B cell (primary cell): Measurements from ENCODE around the gene BPIFA3. TPM values are rescaled to one million over a fixed set of nuclear protein-coding genes. Genes with fewer than 3 reads are reported as not detected.

Experiments used
- ATAC-seq: fragments of 200-7000 bp; cut with Tn5 transposase; one replicate; pipeline ENCODE4 v1.10.0; 2021; ENCODE audit warnings: low read depth, mild to moderate bottlenecking, moderate number of reproducible peaks, moderate library complexity
- CTCF ChIA-PET: fragments of 350-600 bp; sonication (Branson Sonifier 250); formaldehyde crosslinking; loops from one replicate; lab custom pipeline; 2021; ENCODE audit warnings: antibody characterized with exemption, inconsistent platforms; lab: Charles Lee
- POLR2A ChIA-PET: fragments of 350-600 bp; sonication (Branson Sonifier 250); formaldehyde crosslinking; loops from one replicate; lab custom pipeline; 2021; ENCODE audit warnings: antibody characterized with exemption; lab: Charles Lee
- DNase-seq: peaks from one replicate; pipeline ENCODE4 v3.0.0; 2013
- H2AFZ ChIP-seq: 2 replicates; pipeline ENCODE4 v1.6.1; 2012; ENCODE audit warnings: mild to moderate bottlenecking, low read depth, low read length; ENCODE audit not compliant: insufficient read depth, poor library complexity, severe bottlenecking
- H3K27ac ChIP-seq, 2 donors: 1 replicate in 1 of 2; 2 replicates in 1 of 2; pipeline ENCODE4 v1.5.1; 2012 to 2013; ENCODE audit warnings: low read length in 2 of 2, mild to moderate bottlenecking in 2 of 2, moderate library complexity in 1 of 2
- H3K27me3 ChIP-seq, 4 experiments: fragments of 200-600 bp in 1 of 4; sonication (generic) in 1 of 4; replicated peaks in 1 of 4; 1 replicate in 2 of 4; 2 replicates in 2 of 4; pipeline versions ENCODE4 v1.6.1 to v1.7.0; 2013 to 2016; ENCODE audit warnings: low read length in 3 of 4, mild to moderate bottlenecking in 2 of 4, mixed read lengths in 1 of 4, moderate library complexity in 1 of 4; ENCODE audit not compliant: insufficient read depth in 4 of 4, control insufficient read depth in 3 of 4; ENCODE audit errors: control extremely low read depth in 1 of 4
- H3K36me3 ChIP-seq, 2 experiments: replicated peaks in 1 of 2; 1 replicate in 1 of 2; 2 replicates in 1 of 2; pipeline versions ENCODE4 v1.6.1 to v1.7.1; 2013; ENCODE audit warnings: low read length in 1 of 2; ENCODE audit not compliant: insufficient read depth in 2 of 2, control insufficient read depth in 1 of 2; ENCODE audit errors: control extremely low read depth in 1 of 2, extremely low read depth in 1 of 2
- H3K4me1 ChIP-seq, 2 donors: fragments of 200-600 bp in 1 of 2; sonication (generic) in 1 of 2; 1 replicate in 1 of 2; 2 replicates in 1 of 2; pipeline versions ENCODE4 v1.5.1 to v1.6.1; 2013 to 2017; ENCODE audit warnings: low read length in 2 of 2; ENCODE audit not compliant: control insufficient read depth in 2 of 2, insufficient read depth in 2 of 2
- H3K4me2 ChIP-seq: replicated peaks from 2 replicates; pipeline ENCODE3; 2012; ENCODE audit warnings: mild to moderate bottlenecking, low read depth, low read length; ENCODE audit not compliant: poor library complexity, severe bottlenecking
- H3K4me3 ChIP-seq, 5 experiments: fragments of 200-600 bp in 1 of 5; sonication (generic) in 1 of 5; 1 replicate in 3 of 5; 2 replicates in 2 of 5; pipeline versions ENCODE4 v1.5.1 to v1.7.0; 2011 to 2016; ENCODE audit warnings: low read length in 4 of 5, mild to moderate bottlenecking in 4 of 5, low read depth in 2 of 5, control low read depth in 1 of 5, moderate library complexity in 1 of 5; ENCODE audit not compliant: insufficient read depth in 1 of 5; ENCODE audit errors: control extremely low read depth in 1 of 5, extremely low read depth in 1 of 5
- H3K79me2 ChIP-seq: fragments of 200-600 bp; sonication (generic); one replicate; pipeline ENCODE4 v1.6.0; 2016; ENCODE audit warnings: low read length; ENCODE audit not compliant: control insufficient read depth, insufficient read depth
- H3K9ac ChIP-seq: fragments of 200-600 bp; sonication (generic); 2 replicates; pipeline ENCODE4 v1.6.1; 2017; ENCODE audit warnings: mild to moderate bottlenecking, low read length, moderate library complexity
- H3K9me3 ChIP-seq, 3 donors: one replicate each; pipeline versions ENCODE4 v1.6.1 to v1.7.1; 2013; ENCODE audit warnings: low read length in 2 of 3; ENCODE audit not compliant: control insufficient read depth in 2 of 3, insufficient read depth in 1 of 3; ENCODE audit errors: control extremely low read depth in 1 of 3
- H4K20me1 ChIP-seq: 2 replicates; pipeline ENCODE4 v1.6.0; 2012; ENCODE audit warnings: mild to moderate bottlenecking, low read length; ENCODE audit not compliant: insufficient read depth, control insufficient read depth, poor library complexity, severe bottlenecking
- H3K27ac Mint-ChIP-seq: one replicate; pipeline ENCODE4 v1.8.0; 2021; ENCODE audit warnings: mixed read lengths
- H3K27me3 Mint-ChIP-seq: one replicate; pipeline ENCODE4 v1.8.0; 2021; ENCODE audit warnings: mixed read lengths
- H3K4me1 Mint-ChIP-seq: one replicate; pipeline ENCODE4 v1.8.0; 2021; ENCODE audit warnings: mixed read lengths
- H3K4me3 Mint-ChIP-seq: one replicate; pipeline ENCODE4 v1.8.0; 2021; ENCODE audit warnings: mixed read lengths
- H3K9me3 Mint-ChIP-seq: one replicate; pipeline ENCODE4 v1.8.0; 2022; ENCODE audit warnings: mixed read lengths; ENCODE audit not compliant: insufficient read depth
- EZH2 ChIP-seq: IDR thresholded peaks from 2 replicates; pipeline ENCODE4 v1.6.1; 2012; ENCODE audit warnings: borderline replicate concordance, low read depth, mild to moderate bottlenecking, moderate library complexity, low read length; ENCODE audit not compliant: insufficient read depth, poor library complexity, severe bottlenecking
- WGBS: methylation state at CpG from one replicate; pipeline ENCODE4 v1.1.5; 2013; ENCODE audit warnings: missing lambda C conversion rate; ENCODE audit not compliant: insufficient coverage; 5-methylcytosine and 5-hydroxymethylcytosine counted together
- intact Hi-C: fragments of 100-400 bp; cut with micrococcal nuclease; formaldehyde crosslinking; loops from one replicate; pipeline ENCODE4 v1.10.0; 2022
- polyA minus RNA-seq: library from RNA; depleted of rRNA, polyadenylated mRNA; stranded (reverse); fragments of >200 nt; gene quantifications from 2 replicates; pipeline ENCODE4 v1.2.3, GENCODE V29; 2012
- polyA plus RNA-seq: library from polyadenylated mRNA; depleted of rRNA; stranded (reverse); fragments of >200 nt; gene quantifications from 2 replicates; pipeline ENCODE4 v1.2.3, GENCODE V29; 2012
- total RNA-seq, 2 donors: library from RNA; stranded (reverse); fragments of 120-200 nt in 1 of 2; gene quantifications; 1 replicate in 1 of 2; 2 replicates in 1 of 2; pipeline versions ENCODE4 v1.2.3 to v1.2.4, GENCODE V29; 2013 to 2022
- TF ChIP-seq, protein P1 (sequence below): fragments of 200-600 bp; IDR thresholded peaks from one replicate; pipeline ENCODE4 v1.8.0; 2022; ENCODE audit warnings: antibody characterized with exemption, mild to moderate bottlenecking

BPIFA3 gene
- not detected in 2 replicates for total RNA-seq
- not detected for total RNA-seq (2013)
- not detected in 2 replicates for polyA plus RNA-seq
- polyA minus RNA-seq, result not detected in 2 replicates

DNA sequence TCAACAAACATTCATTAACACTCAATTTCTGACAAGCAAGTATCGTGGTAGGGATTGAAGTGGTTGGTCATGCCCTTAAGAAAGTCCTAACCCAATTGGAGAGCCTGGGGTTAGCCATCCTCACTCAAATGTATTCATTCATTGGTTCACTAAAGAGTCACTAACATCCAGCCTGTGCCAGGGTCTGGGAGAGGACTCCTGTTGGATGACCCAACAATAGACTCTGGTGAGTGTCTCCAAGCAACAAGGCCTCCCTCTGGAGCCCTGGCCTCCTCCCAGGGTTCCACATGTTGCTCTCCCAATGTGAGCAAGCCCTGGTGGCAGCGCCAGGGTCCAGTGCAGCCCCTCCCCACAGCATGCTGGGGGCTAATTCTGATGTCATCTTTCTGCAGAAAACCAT, at the start of gene BPIFA3:
Gene BPIFA3 (plus strand): TSS at position 301 of the 400 bp plus-strand sequence. CDS start 185 bp downstream, outside the sequence.
- Histone ChIP-seq H3K4me1 (no peaks in the 10 kb centered on the region), H2AFZ (no peak within 1 kb of the TSS), H3K27ac (no peak within 1 kb of the TSS), H3K4me2 (no peak within 1 kb of the TSS), H3K9me3 (no peaks in the 10 kb centered on the region), H3K79me2 (no peaks in the 10 kb centered on the region), H4K20me1 (no peaks in the 10 kb centered on the region), H3K27me3 (no peaks in the 10 kb centered on the region), H3K36me3 (no peaks in the 10 kb centered on the region), H3K4me3 (no peak within 1 kb of the TSS), H3K9ac (no peak within 1 kb of the TSS)
- no peak within 1 kb of the TSS for H3K27ac Mint-ChIP-seq
- POLR2A ChIA-PET, result no interaction called here
- CTCF ChIA-PET, result no interaction called here
- 57% methylated on average over 1 of the region's 2 CpGs for WGBS
- no peak within 1 kb of the TSS for H3K4me3 Mint-ChIP-seq
- no peak for DNase-seq
- no peaks in the 10 kb centered on the region for H3K9me3 Mint-ChIP-seq
- H3K27me3 Mint-ChIP-seq, result peaks cover 42% of the 10 kb centered on the region
- H3K4me1 Mint-ChIP-seq, result no peaks in the 10 kb centered on the region
- intact Hi-C loops, result loop anchor here (10.0 kb wide), 1 partner anchor 422 kb away; no protein-coding TSS in a partner anchor
- no peak for TF ChIP-seq EZH2
- TF ChIP-seq, protein P1, sequence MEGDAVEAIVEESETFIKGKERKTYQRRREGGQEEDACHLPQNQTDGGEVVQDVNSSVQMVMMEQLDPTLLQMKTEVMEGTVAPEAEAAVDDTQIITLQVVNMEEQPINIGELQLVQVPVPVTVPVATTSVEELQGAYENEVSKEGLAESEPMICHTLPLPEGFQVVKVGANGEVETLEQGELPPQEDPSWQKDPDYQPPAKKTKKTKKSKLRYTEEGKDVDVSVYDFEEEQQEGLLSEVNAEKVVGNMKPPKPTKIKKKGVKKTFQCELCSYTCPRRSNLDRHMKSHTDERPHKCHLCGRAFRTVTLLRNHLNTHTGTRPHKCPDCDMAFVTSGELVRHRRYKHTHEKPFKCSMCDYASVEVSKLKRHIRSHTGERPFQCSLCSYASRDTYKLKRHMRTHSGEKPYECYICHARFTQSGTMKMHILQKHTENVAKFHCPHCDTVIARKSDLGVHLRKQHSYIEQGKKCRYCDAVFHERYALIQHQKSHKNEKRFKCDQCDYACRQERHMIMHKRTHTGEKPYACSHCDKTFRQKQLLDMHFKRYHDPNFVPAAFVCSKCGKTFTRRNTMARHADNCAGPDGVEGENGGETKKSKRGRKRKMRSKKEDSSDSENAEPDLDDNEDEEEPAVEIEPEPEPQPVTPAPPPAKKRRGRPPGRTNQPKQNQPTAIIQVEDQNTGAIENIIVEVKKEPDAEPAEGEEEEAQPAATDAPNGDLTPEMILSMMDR, result no peak
- no peak for ATAC-seq

DNA sequence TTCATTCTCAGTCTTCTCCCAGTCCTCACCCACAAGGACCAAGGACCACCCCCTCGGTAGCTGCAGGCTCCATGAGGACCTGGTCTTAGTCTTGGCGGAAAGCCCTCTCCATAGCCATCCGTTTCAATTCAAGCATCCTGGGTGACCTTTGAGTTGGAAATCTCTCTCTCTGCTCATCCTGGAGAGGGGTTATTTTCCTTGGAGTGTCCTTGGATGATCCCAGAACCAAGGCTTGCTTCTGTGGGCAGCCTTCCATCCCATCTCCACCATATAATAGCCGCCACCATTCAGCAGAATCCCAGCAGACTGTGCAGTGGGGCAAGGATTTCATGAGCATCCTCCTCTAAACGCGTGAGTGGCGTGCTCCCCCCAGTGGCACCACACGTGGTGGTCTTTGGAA, 49.3 kb upstream of the BPIFA3 start, which contains the start of gene BPIFA2:
Gene BPIFA2 (plus strand): TSS at position 301 of the 400 bp plus-strand sequence. CDS start 987 bp downstream, outside the sequence.
- no peak for ATAC-seq

More for the DNA sequence above, 49.3 kb upstream of the BPIFA3 start, which contains the start of gene BPIFA2:
- intact Hi-C loops, result no loop called here
- H3K27me3 ChIP-seq, result peaks cover 0 to 8% (median 1%) of the 10 kb centered on the region in 4 experiments
- ChIA-PET POLR2A (no interaction called here), CTCF (no interaction called here)
- H3K27ac Mint-ChIP-seq, result no peak within 1 kb of the TSS
- H3K9me3 Mint-ChIP-seq, result peaks cover 8% of the 10 kb centered on the region
- H4K20me1 ChIP-seq, result no peaks in the 10 kb centered on the region
- H3K27ac ChIP-seq, result no peak within 1 kb of the TSS
- H3K27me3 Mint-ChIP-seq, result peaks cover 13% of the 10 kb centered on the region
- no peak within 1 kb of the TSS for H3K4me3 ChIP-seq
- no peak for DNase-seq
- H3K9ac ChIP-seq, result no peak within 1 kb of the TSS
- H3K36me3 ChIP-seq, result no peaks in the 10 kb centered on the region
- H3K9me3 ChIP-seq, result peaks cover 0 to 14% (median 12%) of the 10 kb centered on the region in 3 donors
- H3K4me2 ChIP-seq, result no peak within 1 kb of the TSS
- no CpG with 5 or more reads among the region's 8 CpGs for whole genome bisulfite sequencing
- no peak within 1 kb of the TSS for H3K4me3 Mint-ChIP-seq
- H3K4me1 Mint-ChIP-seq, result no peaks in the 10 kb centered on the region
- TF ChIP-seq EZH2, result no peak
- TF ChIP-seq, protein P1, result no peak
- H3K79me2 ChIP-seq, result no peaks in the 10 kb centered on the region
- no peaks in the 10 kb centered on the region for H3K4me1 ChIP-seq
- no peak within 1 kb of the TSS for H2AFZ ChIP-seq
